Effector CD4-positive, alpha-beta T cell (primary cell): ENCODE data around the gene MAP4.
"Not testable (repeated sequence)": the region's sequence is repeated elsewhere in the genome, so short reads cannot be mapped to it uniquely, and the experiment has no call there.

Experiments
- DNase-seq: peaks from one replicate; pipeline ENCODE4 v3.0.0-alpha.2; 2020
- total RNA-seq: gene quantifications from one replicate; lab custom pipeline; 2026; lab: John Stamatoyannopoulos, UW

MAP4 gene
- total RNA-seq, result 75.0 reads per million, percentile 77 among the genes with 10 or more reads in this experiment

- no peak for DNase-seq
Observed at GRCh38 chr3:48016301-48016973, at the start of gene MAP4. MAP4 (minus strand) TSS chr3:48016416; CDS start chr3:47998860, 17,556 bp downstream.

GRCh38 chr3:48065035-48065434 lies 48.8 kb upstream of the MAP4 start:
- no peak for DNase-seq

- no peak for DNase-seq
Observed at GRCh38 chr3:48064292-48064829, 48.1 kb upstream of the MAP4 start.

- DNase-seq, result not testable (repeated sequence)
Observed at GRCh38 chr3:48061586-48061985, 45.4 kb upstream of the MAP4 start.

GRCh38 chr3:48058091-48058490 lies 41.9 kb upstream of the MAP4 start:
- DNase-seq, result no peak

- no peak for DNase-seq
Observed at GRCh38 chr3:48057521-48057920, 41.3 kb upstream of the MAP4 start.

- no peak for DNase-seq
Observed at GRCh38 chr3:48047841-48048464, 31.7 kb upstream of the MAP4 start.

- DNase-seq, result no peak
Observed at GRCh38 chr3:48042071-48042760, 26.0 kb upstream of the MAP4 start.

GRCh38 chr3:48039487-48040190 lies 23.4 kb upstream of the MAP4 start:
- DNase-seq, result no peak

- no peak for DNase-seq
Observed at GRCh38 chr3:48038971-48039481, 22.8 kb upstream of the MAP4 start.

GRCh38 chr3:48034000-48034516 lies 17.8 kb upstream of the MAP4 start:
- DNase-seq, result no peak

- no peak for DNase-seq
Observed at GRCh38 chr3:48030188-48030587, 14.0 kb upstream of the MAP4 start.

- no peak for DNase-seq
Observed at GRCh38 chr3:48026951-48027908, 11.0 kb upstream of the MAP4 start.

- no peak for DNase-seq
Observed at GRCh38 chr3:48026098-48026497, 9.9 kb upstream of the MAP4 start.

- no peak for DNase-seq
Observed at GRCh38 chr3:48024401-48024800, 8.2 kb upstream of the MAP4 start.

GRCh38 chr3:48023377-48023776 lies 7.2 kb upstream of the MAP4 start:
- no peak for DNase-seq

- DNase-seq, result no peak
Observed at GRCh38 chr3:48022178-48022577, 6.0 kb upstream of the MAP4 start.

GRCh38 chr3:48018841-48019240 lies 2.6 kb upstream of the MAP4 start:
- DNase-seq, result no peak

- DNase-seq, result no peak
Observed at GRCh38 chr3:48015431-48016180, 610 bp downstream of the MAP4 start.

GRCh38 chr3:48014358-48014757 lies 1.9 kb downstream of the MAP4 start:
- no peak for DNase-seq
